SK-N-SH treated with all-trans-retinoic acid at 6 μM for 48 hours (cell line): ENCODE results near the gene OCIAD2.
"Not testable (repeated sequence)": the region's sequence is repeated elsewhere in the genome, so short reads cannot be mapped to it uniquely, and the experiment has no call there.

Source experiments
- ATAC-seq: fragments of 200-7000 bp; cut with Tn5 transposase; 3 replicates; pipeline ENCODE4 v1.9.1; 2020; ENCODE audit warnings: mild to moderate bottlenecking, moderate library complexity
- ARNTL ChIP-seq: fragments of 450-650 bp; formaldehyde crosslinking; IDR thresholded peaks from 2 replicates; pipeline ENCODE4 v1.5.0; 2020; ENCODE audit warnings: low read depth, mild to moderate bottlenecking, moderate library complexity, borderline replicate concordance
- BACH2 ChIP-seq: fragments of 250-450 bp; sonication (Bioruptor Pico); IDR thresholded peaks from 2 replicates; pipeline ENCODE4 v1.9.0; 2021; ENCODE audit warnings: mild to moderate bottlenecking, borderline replicate concordance
- CSDC2 ChIP-seq: fragments of 250-450 bp; sonication (Bioruptor Pico); IDR thresholded peaks from 2 replicates; pipeline ENCODE4 v1.5.0; 2020; ENCODE audit warnings: mild to moderate bottlenecking, moderate library complexity
- GLIS3 ChIP-seq: fragments of 250-450 bp; sonication (Bioruptor Pico); IDR thresholded peaks from 2 replicates; pipeline ENCODE4 v1.5.0; 2020; ENCODE audit warnings: mild to moderate bottlenecking, moderate library complexity
- ISL1 ChIP-seq: fragments of 250-450 bp; sonication (Bioruptor Pico); IDR thresholded peaks from 2 replicates; pipeline ENCODE4 v2.1.2; 2022; ENCODE audit warnings: mild to moderate bottlenecking, moderate library complexity
- OSR1 ChIP-seq: fragments of 250-450 bp; sonication (Bioruptor Pico); IDR thresholded peaks from 2 replicates; pipeline ENCODE4 v1.8.0; 2022; ENCODE audit warnings: moderate library complexity, mild to moderate bottlenecking, inconsistent platforms
- PPARA ChIP-seq: fragments of 250-450 bp; sonication (Bioruptor Pico); IDR thresholded peaks from 2 replicates; pipeline ENCODE4 v1.5.0; 2020; ENCODE audit warnings: mild to moderate bottlenecking, borderline replicate concordance
- RARB ChIP-seq: fragments of 250-450 bp; sonication (Bioruptor Pico); IDR thresholded peaks from 2 replicates; pipeline ENCODE4 v1.8.0; 2021; ENCODE audit warnings: mild to moderate bottlenecking, moderate library complexity
- SNAI2 ChIP-seq: fragments of 250-450 bp; sonication (Bioruptor Pico); IDR thresholded peaks from 2 replicates; pipeline ENCODE4 v1.5.0; 2020; ENCODE audit warnings: mild to moderate bottlenecking, moderate library complexity
- TCF4 ChIP-seq: fragments of 250-450 bp; sonication (Bioruptor Pico); IDR thresholded peaks from 2 replicates; pipeline ENCODE4 v1.8.0; 2021; ENCODE audit warnings: mild to moderate bottlenecking, moderate library complexity, borderline replicate concordance
- TOX ChIP-seq: fragments of 250-450 bp; sonication (Bioruptor Pico); IDR thresholded peaks from 2 replicates; pipeline ENCODE4 v1.8.0; 2021; ENCODE audit warnings: mild to moderate bottlenecking, moderate library complexity, borderline replicate concordance
- ZC3H10 ChIP-seq: fragments of 250-450 bp; sonication (Bioruptor Pico); IDR thresholded peaks from 2 replicates; pipeline ENCODE4 v1.5.1; 2021; ENCODE audit warnings: mild to moderate bottlenecking, moderate library complexity
- ZFP30 ChIP-seq: fragments of 450-650 bp; formaldehyde crosslinking; IDR thresholded peaks from 2 replicates; pipeline ENCODE4 v1.5.0; 2022; ENCODE audit warnings: mild to moderate bottlenecking, moderate library complexity
- ZNF565 ChIP-seq: fragments of 450-650 bp; formaldehyde crosslinking; conservative IDR thresholded peaks from 2 replicates; pipeline ENCODE4 v1.5.0; 2020; ENCODE audit warnings: low read depth, mild to moderate bottlenecking, moderate library complexity
- ZNF70 ChIP-seq: fragments of 450-650 bp; formaldehyde crosslinking; IDR thresholded peaks from 2 replicates; pipeline ENCODE4 v1.5.0; 2020; ENCODE audit warnings: mild to moderate bottlenecking, moderate library complexity
- ZNF8 ChIP-seq: fragments of 450-650 bp; formaldehyde crosslinking; IDR thresholded peaks from 2 replicates; pipeline ENCODE4 v1.5.0; 2020; ENCODE audit warnings: mild to moderate bottlenecking, moderate library complexity
- TF ChIP-seq, protein P1 (sequence below): fragments of 250-450 bp; sonication (Bioruptor Pico); IDR thresholded peaks from 2 replicates; pipeline ENCODE4 v1.5.1; 2020; ENCODE audit warnings: low read depth, mild to moderate bottlenecking, moderate library complexity
- TF ChIP-seq, protein P2 (sequence below): fragments of 250-450 bp; sonication (Bioruptor Pico); IDR thresholded peaks from 2 replicates; pipeline ENCODE4 v1.8.0; 2020; ENCODE audit warnings: mild to moderate bottlenecking, moderate library complexity, borderline replicate concordance
- TF ChIP-seq, protein P3 (sequence below): fragments of 250-450 bp; sonication (Bioruptor Pico); IDR thresholded peaks from 2 replicates; pipeline ENCODE4 v1.5.0; 2020; ENCODE audit warnings: mild to moderate bottlenecking, moderate library complexity
- TF ChIP-seq, protein P4 (sequence below): fragments of 250-450 bp; sonication (Bioruptor Pico); IDR thresholded peaks from 2 replicates; pipeline ENCODE4 v1.8.0; 2021; ENCODE audit warnings: low read depth, mild to moderate bottlenecking, moderate library complexity, borderline replicate concordance

OCIAD2 gene

DNA sequence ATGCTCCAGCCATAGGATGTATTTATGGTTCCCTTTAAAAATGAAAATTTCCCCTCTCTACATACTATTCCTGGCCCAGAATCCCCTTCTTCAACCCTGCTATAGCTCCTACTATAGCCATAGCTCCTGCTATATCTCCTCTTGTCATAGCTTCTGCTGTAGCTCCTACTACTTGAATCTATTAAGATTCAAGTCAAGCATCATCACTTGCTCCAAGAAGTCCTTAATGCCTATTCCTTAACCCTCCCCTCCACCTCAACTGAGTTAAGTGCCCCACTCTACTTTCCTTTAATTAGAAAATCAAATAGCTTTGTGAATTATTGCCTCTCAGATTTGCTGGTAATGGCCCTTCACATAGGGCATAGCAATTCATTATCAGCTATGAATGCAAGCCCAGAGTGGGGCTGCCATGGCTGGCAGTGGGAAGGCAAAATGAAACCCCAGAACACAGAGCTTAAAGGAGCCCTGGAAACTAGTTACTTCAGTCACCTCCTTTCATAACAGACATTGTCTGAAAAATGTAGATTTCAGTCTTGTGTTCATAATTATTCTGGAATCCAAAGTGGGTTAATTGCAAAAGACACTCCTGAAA lies 15.4 kb downstream of the OCIAD2 start:
- no peak for ATAC-seq
- no peak for TF ChIP-seq RARB (CRISPR knock-in tag)
- TF ChIP-seq TCF4: no peak
- no peak for TF ChIP-seq BACH2 (CRISPR knock-in tag)
- TF ChIP-seq ARNTL (CRISPR knock-in tag): no peak
- no peak for TF ChIP-seq PPARA (CRISPR knock-in tag)
- TF ChIP-seq CSDC2 (CRISPR knock-in tag): no peak
- TF ChIP-seq ZNF8 (CRISPR knock-in tag): no peak
- TF ChIP-seq ZFP30 (CRISPR knock-in tag): no peak
- TF ChIP-seq ZC3H10 (CRISPR knock-in tag): no peak
- no peak for TF ChIP-seq GLIS3 (CRISPR knock-in tag)
- TF ChIP-seq ISL1 (CRISPR knock-in tag): no peak
- TF ChIP-seq, protein P1, sequence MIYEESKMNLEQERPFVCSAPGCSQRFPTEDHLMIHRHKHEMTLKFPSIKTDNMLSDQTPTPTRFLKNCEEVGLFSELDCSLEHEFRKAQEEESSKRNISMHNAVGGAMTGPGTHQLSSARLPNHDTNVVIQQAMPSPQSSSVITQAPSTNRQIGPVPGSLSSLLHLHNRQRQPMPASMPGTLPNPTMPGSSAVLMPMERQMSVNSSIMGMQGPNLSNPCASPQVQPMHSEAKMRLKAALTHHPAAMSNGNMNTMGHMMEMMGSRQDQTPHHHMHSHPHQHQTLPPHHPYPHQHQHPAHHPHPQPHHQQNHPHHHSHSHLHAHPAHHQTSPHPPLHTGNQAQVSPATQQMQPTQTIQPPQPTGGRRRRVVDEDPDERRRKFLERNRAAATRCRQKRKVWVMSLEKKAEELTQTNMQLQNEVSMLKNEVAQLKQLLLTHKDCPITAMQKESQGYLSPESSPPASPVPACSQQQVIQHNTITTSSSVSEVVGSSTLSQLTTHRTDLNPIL (CRISPR knock-in tag): no peak
- TF ChIP-seq ZNF70 (CRISPR knock-in tag): no peak
- TF ChIP-seq, protein P2, sequence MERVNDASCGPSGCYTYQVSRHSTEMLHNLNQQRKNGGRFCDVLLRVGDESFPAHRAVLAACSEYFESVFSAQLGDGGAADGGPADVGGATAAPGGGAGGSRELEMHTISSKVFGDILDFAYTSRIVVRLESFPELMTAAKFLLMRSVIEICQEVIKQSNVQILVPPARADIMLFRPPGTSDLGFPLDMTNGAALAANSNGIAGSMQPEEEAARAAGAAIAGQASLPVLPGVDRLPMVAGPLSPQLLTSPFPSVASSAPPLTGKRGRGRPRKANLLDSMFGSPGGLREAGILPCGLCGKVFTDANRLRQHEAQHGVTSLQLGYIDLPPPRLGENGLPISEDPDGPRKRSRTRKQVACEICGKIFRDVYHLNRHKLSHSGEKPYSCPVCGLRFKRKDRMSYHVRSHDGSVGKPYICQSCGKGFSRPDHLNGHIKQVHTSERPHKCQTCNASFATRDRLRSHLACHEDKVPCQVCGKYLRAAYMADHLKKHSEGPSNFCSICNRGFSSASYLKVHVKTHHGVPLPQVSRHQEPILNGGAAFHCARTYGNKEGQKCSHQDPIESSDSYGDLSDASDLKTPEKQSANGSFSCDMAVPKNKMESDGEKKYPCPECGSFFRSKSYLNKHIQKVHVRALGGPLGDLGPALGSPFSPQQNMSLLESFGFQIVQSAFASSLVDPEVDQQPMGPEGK (CRISPR knock-in tag): no peak
- no peak for TF ChIP-seq OSR1 (CRISPR knock-in tag)
- no peak for TF ChIP-seq TOX (CRISPR knock-in tag)
- no peak for TF ChIP-seq ZNF565 (CRISPR knock-in tag)
- TF ChIP-seq SNAI2 (CRISPR knock-in tag): no peak
- TF ChIP-seq, all 23 proteins: peak for 0

DNA sequence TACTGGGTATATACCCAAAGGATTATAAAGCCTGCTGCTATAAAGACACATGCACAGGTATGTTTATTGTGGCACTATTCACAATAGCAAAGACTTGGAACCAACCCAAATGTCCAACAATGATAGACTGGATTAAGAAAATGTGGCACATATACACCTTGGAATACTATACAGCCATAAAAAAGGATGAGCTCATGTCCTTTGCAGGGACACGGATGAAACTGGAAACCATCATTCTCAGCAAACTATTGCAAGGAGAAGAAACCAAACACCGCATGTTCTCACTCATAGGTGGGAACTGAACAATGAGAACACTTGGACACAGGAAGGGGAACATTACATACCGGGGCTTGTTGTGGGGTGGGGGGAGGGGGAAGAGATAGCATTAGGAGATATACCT lies 16.8 kb downstream of the OCIAD2 start:
- not testable (repeated sequence) for ATAC-seq

DNA sequence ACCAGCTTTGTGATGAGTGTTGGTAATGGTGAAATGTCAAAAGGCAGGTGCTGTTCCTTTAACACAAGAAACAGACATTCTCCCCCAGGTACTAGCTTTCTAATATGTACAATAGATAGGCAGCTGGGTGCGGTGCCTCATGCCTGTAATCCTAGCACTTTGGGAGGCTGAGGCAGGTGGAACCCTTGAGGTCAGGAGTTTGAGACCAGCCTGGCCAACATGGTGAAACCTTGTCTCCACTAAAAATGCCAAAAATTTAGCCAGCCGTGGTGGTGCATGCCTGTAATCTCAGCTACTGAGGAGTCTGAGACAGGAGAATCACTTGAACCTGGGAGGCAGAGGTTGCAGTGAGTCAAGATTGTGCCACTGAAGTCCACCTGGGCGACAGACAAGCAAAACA lies 24.9 kb downstream of the OCIAD2 start:
- ATAC-seq: not testable (repeated sequence)

DNA sequence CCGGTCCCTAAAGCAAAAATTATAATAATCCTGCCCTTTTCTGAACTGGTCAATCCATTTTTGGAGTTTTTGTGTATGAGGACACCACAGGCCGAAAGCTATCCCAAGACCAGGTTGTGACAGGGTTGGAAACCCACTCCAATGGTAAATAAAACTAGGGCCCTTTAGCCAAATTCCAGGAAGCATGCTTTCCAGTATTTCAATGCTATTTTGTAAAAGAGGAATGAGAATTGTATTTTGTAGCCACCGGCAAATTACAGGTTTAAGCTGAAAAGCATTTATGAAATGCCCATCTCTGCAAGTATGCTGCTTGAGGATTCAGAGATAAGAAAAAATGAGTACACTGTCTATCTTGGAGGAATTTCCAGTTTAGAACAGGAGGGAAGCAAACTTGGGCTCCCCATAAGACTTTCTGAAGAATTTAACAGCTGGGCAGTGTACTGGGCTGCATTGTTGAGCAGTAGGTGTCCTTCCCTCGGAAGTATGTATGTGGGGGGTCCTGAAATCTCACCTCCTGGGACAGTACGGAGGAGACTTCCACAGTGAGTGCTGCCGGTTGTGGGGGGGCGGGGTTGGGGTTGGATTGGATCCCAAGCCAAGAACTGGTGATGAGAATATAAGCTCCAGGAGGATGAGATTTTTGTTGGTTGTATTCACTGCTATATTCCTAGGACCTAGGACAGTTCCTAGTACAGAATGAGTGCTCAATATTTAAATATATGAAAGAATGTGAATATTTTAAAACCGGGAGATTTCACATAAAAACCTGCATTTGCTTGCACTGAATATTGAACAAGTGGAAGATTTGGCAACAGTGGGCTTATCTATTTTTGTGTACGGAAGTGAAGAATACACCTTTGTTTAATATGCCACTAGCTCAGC lies 26.8 kb downstream of the OCIAD2 start:
- ATAC-seq: no peak
- TF ChIP-seq RARB (CRISPR knock-in tag): no peak
- TF ChIP-seq ZNF565 (CRISPR knock-in tag): no peak
- TF ChIP-seq ZFP30 (CRISPR knock-in tag): no peak
- TF ChIP-seq PPARA (CRISPR knock-in tag): no peak
- TF ChIP-seq, protein P2 (CRISPR knock-in tag): no peak
- TF ChIP-seq BACH2 (CRISPR knock-in tag): no peak
- TF ChIP-seq, protein P1 (CRISPR knock-in tag): no peak
- TF ChIP-seq ARNTL (CRISPR knock-in tag): no peak
- no peak for TF ChIP-seq TCF4
- TF ChIP-seq, protein P3, sequence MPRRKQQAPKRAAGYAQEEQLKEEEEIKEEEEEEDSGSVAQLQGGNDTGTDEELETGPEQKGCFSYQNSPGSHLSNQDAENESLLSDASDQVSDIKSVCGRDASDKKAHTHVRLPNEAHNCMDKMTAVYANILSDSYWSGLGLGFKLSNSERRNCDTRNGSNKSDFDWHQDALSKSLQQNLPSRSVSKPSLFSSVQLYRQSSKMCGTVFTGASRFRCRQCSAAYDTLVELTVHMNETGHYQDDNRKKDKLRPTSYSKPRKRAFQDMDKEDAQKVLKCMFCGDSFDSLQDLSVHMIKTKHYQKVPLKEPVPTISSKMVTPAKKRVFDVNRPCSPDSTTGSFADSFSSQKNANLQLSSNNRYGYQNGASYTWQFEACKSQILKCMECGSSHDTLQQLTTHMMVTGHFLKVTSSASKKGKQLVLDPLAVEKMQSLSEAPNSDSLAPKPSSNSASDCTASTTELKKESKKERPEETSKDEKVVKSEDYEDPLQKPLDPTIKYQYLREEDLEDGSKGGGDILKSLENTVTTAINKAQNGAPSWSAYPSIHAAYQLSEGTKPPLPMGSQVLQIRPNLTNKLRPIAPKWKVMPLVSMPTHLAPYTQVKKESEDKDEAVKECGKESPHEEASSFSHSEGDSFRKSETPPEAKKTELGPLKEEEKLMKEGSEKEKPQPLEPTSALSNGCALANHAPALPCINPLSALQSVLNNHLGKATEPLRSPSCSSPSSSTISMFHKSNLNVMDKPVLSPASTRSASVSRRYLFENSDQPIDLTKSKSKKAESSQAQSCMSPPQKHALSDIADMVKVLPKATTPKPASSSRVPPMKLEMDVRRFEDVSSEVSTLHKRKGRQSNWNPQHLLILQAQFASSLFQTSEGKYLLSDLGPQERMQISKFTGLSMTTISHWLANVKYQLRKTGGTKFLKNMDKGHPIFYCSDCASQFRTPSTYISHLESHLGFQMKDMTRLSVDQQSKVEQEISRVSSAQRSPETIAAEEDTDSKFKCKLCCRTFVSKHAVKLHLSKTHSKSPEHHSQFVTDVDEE (CRISPR knock-in tag): no peak
- TF ChIP-seq CSDC2 (CRISPR knock-in tag): no peak
- TF ChIP-seq, protein P4, sequence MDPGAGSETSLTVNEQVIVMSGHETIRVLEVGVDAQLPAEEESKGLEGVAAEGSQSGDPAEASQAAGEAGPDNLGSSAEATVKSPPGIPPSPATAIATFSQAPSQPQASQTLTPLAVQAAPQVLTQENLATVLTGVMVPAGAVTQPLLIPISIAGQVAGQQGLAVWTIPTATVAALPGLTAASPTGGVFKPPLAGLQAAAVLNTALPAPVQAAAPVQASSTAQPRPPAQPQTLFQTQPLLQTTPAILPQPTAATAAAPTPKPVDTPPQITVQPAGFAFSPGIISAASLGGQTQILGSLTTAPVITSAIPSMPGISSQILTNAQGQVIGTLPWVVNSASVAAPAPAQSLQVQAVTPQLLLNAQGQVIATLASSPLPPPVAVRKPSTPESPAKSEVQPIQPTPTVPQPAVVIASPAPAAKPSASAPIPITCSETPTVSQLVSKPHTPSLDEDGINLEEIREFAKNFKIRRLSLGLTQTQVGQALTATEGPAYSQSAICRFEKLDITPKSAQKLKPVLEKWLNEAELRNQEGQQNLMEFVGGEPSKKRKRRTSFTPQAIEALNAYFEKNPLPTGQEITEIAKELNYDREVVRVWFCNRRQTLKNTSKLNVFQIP (CRISPR knock-in tag): no peak
- no peak for TF ChIP-seq SNAI2 (CRISPR knock-in tag)
- no peak for TF ChIP-seq GLIS3 (CRISPR knock-in tag)
- TF ChIP-seq OSR1 (CRISPR knock-in tag): no peak
- no peak for TF ChIP-seq TOX (CRISPR knock-in tag)
